HG03354 (cell line): ENCODE data around the gene EPRS1.
"Not testable (repeated sequence)": the region's sequence is repeated elsewhere in the genome, so short reads cannot be mapped to it uniquely, and the experiment has no call there.

Experiments used
- ATAC-seq: cut with Tn5 transposase; IDR thresholded peaks from one replicate; pipeline ENCODE4 v1.9.1; 2021; ENCODE audit warnings: mild to moderate bottlenecking; ENCODE audit not compliant: unreplicated experiment, poor library complexity, severe bottlenecking

Gene EPRS1

DNA sequence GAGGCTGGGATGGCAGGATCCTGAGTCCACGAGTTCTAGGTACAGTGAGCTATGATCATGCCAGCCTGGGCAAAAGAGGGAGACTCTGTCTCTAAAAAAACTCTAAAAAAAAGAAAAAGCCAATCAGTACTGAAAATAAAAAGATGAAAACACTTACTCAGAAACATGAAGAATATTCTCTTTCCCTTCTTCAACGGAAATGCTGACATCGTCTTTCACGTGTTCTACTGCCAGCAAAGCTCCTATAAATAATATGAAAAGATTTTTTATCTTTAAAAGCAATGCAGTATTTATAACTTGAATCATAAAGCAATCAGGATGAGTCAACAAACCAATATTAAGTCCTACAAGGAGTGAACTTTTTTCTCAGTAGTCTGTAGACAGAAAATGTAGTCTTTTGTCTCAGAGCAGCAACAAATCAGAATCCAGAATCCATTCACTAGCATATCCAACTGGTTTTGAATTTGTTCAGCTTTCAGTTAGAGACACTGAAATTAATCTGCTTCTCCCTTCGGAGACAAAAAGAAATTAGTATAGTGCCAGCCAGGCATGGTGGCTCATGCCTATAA lies 6.2 kb downstream of the EPRS1 start:
- no peak for ATAC-seq

- ATAC-seq: no peak
Observed at GRCh38 chr1:220038640-220039039, 7.7 kb downstream of the EPRS1 start.

GRCh38 chr1:220037810-220038209 lies 8.5 kb downstream of the EPRS1 start:
- not testable (repeated sequence) for ATAC-seq

DNA sequence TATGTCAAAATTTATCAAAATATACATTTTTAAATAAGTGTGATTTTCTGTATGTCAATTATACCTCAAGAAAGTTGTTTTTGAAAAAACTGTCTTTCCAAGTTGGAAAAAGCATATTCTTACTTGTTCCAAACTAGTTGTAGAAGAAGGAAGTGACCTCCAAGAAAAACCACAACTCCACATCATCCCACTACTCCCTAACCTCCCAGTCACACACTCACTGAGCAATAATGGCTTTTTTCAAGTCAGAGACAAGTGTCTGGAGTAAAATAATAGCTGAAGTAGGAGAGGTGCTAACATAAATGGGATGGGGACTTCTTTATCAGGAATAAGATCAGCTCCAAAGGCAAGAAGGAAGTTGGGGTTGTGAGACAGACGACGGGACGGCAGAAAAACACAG lies 13.4 kb downstream of the EPRS1 start:
- ATAC-seq: no peak

DNA sequence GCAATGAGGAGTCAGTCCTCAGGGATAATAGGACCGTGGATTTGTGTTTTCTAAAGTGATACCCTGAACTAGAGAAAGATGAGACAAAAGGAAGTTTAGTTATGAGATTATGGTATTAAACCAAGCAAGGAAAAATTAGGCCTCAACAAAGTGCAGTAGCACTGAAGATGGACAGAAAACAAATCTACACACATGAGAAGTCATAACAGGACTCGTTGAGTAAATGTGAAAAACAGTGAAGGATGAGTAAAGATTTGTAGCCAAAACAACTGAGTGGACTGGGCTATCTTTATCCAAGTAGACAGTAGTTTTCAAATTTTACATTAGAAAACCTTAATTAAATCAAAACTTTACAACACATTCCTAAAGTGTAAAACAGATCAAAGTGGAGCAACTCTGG lies 15.0 kb downstream of the EPRS1 start:
- no peak for ATAC-seq

DNA sequence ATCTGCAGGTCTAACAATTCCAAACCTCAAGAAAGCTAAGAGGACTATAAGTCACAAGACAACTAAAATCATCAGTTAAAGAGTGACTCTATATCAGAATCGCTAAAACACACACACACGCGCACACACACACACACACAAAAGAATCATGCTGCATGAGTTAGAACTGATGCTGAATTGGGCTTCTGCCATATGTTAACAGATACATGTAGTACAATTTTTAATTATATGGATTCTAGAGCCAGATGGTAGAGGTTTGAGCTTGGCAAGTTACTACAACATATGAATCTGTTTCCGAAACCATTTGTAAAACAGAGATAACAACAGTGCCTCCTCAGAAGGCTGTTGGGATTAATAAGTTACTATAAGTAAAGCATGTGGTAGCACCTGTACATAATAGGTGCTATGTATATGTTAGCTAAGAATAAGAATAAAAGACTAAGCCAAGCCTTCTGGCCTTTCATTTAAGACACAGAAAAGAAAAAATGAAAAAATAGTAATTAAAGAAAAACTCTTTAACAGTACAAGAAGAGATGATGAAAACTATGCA lies 17.9 kb downstream of the EPRS1 start:
- ATAC-seq: peak; percentile 89

DNA sequence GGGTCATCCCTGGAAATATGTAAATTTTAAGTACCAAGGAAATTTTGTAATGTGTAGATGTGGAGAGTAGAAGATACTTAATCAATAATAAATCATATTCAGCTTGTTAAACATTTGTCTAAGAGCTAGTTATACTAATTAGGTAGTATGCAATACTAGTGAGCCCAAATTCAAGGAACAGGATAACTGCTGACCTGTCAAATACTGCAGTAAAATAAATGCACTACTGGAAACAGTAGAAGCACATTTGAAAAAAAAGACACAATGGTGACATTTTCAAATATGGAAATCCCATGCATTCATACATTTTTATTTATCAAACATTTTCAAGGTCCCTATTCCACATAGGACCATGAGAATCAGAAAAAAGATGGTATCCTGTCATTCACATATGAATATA lies 27.2 kb downstream of the EPRS1 start:
- no peak for ATAC-seq

DNA sequence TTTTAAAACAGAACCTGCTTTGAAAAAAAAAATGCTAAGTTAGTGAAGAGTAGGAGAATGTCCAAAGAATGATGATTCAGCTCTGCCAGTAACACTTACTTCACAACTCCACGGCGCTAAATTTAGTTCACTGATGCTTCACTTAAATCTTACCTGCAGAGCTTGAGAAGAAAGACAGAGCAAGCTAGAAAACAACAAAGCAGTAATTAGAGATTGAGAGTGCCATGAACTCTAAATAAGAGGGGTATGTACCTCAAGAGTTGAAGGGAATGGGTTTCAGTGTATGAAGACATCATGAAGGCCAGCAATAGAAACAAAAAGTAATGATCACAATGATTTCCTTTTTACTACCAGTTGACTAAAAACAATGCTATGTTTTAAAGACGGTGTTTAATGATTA lies 32.8 kb downstream of the EPRS1 start:
- peak; percentile 88 for ATAC-seq

DNA sequence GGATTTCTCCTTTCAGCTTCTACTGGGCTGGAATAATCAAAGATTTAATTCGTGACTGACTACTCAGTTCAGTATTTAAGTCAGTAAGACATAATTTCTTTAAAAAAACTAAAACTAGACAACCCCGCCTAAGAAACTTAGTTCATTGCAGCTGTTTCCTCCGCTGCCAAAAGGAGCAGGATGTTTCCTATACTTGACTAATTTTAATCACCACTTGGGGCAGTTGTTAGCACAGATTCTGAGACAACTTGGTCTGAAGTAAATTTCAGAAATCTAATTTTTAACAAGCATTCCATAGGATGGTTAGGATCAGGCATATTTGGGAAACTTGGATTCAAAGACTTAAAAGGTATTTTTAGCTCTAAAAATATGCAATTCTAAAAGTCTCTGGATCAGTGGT lies 34.0 kb downstream of the EPRS1 start:
- no peak for ATAC-seq

DNA sequence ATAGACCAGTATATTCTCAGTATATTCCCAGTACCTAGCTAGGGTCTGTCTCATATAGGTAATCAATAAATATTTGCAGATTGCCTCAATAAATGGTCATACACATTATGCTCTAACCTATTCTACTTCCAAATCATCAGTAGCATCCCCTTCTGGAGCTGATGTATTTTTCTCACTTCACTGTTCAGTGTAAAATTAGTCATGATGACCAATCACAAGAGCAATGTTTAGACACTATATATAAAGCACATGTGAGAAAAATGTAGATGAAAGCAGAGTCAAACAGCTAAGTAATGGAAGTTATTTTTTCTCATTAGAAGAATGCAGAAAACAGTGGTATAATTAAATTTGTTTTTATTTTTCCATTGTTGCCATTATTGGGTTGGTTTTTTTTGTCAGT lies 34.7 kb downstream of the EPRS1 start:
- ATAC-seq: no peak

DNA sequence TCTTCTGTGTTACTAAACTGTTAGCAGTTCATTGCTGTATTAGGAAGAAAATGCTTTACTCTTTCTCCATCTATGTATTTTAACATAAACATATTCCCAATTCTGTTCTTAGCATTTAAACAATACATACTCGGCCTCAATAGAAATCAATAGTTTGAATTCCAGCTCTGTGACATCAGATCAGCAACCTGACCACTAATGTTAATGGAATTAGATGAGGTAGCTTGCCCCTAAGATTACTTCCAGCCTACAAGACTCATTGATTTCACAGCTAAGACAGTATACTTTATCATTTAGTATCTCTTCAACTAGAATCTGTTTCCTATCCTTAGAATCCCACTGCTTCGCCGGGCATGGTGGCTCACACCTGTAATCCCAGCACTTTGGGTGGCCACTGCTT lies 38.9 kb downstream of the EPRS1 start:
- no peak for ATAC-seq

DNA sequence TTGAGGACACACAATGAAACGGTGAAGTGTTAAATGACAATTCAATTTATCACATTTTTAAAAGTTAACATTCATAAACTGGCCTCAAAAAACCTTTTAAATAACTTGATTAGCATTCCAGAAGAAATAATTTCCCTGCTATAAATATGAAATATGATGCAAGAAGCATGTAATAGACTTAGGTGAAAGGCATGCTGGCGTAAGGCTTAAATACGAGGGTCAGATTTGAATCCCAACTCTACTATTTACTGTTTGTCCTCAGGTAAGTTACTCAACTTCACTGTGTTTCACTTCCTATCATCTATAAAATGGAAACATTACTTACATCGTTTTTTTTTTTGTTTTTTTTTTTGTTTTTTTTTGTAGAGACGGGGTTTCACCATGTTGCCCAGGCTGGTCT lies 40.8 kb downstream of the EPRS1 start:
- ATAC-seq: no peak

DNA sequence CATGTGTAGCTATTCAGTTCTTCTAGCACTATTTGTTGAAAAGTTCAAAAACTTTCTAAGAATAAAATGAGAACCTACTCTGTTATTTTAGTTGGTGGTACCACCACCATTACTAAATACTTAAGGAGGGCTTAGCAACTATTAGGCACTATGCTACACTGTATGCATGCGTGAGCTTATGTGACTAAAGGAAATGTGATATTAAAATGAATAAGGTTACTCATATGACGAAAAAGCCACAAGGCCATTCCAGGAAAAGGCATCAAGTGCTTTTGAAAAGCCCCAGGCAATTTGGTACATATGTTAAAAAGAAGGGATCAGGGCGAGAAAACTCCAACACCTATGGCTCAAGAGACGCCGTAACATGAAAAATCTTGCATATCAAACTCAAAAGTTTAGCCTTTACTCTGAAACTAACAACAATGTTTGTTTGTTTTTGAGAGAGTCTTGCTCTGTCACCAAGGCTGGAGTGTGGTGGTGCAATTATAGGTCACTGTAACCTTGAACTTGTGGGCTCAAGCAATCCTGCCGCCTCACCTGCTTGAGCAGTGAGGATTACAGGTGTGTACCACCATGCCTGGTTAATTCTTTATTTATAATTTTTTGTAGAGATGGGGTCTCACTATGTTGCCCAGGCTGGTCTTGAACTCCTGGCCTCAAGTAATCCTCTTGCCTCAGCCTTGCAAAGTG lies 42.5 kb downstream of the EPRS1 start:
- no peak for ATAC-seq

- no peak for ATAC-seq
Observed at GRCh38 chr1:220003015-220003414, 43.3 kb downstream of the EPRS1 start.

DNA sequence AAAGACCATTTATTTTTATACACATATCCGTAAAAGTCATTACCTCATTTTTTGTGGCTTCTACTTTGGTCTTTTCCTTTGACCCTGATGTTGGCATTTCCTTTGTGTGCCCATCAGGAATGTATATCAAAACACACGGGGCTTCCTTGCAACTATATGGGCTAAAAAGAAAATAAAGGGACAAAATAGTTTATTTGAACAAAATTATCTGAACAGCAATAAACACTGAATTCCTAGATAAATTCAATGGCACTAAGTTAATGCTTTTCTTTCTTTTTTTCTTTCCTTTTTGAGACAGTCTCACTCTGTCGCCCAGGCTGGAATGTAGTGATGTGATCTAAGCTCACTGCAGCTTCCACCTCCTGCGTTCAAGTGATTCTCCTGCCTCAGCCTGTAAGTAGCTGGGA lies 45.2 kb downstream of the EPRS1 start:
- no peak for ATAC-seq

DNA sequence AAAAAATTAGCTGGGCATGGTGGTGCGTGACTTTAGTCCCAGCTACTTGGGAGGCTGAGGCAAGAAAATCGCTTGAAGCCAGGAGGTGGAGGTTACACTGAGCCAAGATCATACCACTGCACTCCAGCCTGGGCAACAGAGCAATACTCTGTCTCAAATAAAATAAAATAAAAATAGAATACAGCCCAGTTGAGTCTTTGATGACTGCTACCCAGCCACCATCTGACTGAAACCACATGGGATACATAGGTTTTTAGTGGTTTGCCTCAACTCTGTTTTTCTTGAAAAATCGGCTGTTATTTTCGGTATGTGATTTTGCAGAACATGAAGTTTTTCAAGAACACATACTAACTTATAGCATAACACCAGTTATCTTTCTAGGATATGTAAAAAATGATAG lies 46.5 kb downstream of the EPRS1 start:
- no peak for ATAC-seq
